ENCODE data around the gene VANGL2. TPM values are rescaled to one million over a fixed set of nuclear protein-coding genes. Genes with fewer than 3 reads are reported as not detected.

The VANGL2 gene
- total RNA-seq, 2 experiments from 2014 or later: not detected

DNA sequence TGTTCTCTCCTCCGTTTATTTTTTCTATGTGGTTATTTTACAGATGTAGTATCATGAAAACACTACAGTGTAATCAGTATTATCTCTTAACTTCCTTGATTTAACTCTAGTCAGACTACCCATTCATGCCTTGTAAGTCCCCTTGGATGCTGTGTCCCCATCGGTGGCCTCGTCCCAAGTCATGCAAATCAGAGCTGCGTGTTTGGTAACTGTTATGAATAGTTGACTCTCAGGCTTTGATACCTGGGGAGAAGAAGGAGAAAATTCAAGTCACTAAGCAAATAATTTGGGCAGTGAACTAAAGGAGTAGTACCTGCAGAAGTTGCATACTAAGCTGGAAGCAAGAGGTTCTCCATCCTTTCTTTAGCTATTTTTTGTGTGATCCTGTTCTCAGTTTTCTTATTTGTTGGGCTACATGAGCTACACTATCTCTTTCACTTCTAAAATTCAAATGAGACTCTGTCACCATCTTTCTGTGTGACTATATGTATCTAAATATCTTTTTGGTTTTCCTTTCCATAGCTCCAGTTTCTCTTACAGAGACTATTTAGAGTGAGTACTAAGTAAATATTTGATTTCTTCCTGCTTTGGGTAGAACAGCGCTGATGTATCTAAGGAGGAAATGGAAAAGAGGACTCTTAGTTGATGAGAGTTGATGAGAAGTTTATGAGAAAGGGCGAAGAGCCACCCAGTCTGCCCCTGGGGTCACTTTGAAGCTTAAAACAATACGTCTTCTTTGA lies 50.9 kb downstream of the VANGL2 start:
- Mint-ChIP-seq H3K27ac (peak overlapping the region; percentile 50), H3K9me3 (ENCODE audit: low read depth) (peaks cover 2% of the 10 kb centered on the region), H3K4me1 (peaks cover 56% of the 10 kb centered on the region), H3K4me3 (no peak overlapping the region), H3K36me3 (peaks cover 5% of the 10 kb centered on the region), H3K27me3 (no peaks in the 10 kb centered on the region)
- DNase-seq: no peak
- CTCF ChIA-PET: interaction anchor here (0.7 to 1.5 kb wide), 7 partner anchors 8 to 317 kb away, joined by 3 to 4 read pairs (median 3); no protein-coding TSS in a partner anchor
- ATAC-seq: peak; percentile 29

DNA sequence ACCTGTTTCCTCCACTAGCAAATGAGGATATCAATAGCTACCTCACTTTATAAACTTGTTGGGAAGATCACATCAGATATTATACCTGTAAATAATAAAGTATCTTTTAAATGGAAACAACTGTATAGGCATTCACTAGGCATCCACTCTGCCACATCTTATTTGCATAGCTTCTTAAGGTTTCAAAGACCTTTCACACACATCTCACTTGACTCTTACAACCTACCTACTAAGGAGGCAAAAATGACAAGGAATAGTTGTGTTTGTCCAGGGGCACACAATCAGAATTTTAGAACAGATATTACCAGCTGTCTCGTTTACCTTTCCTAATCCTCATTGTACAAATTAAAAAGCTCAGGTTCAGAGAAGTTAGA lies 51.5 kb downstream of the VANGL2 start:
- CTCF ChIA-PET: interaction anchor here (0.9 to 1.5 kb wide), 6 partner anchors 8 to 316 kb away, joined by 3 to 4 read pairs (median 3); no protein-coding TSS in a partner anchor
- Mint-ChIP-seq H3K27ac (peak overlapping the region; percentile 50), H3K36me3 (peaks cover 5% of the 10 kb centered on the region), H3K9me3 (ENCODE audit: low read depth) (peaks cover 2% of the 10 kb centered on the region), H3K4me3 (no peak overlapping the region), H3K27me3 (no peaks in the 10 kb centered on the region), H3K4me1 (peaks cover 53% of the 10 kb centered on the region)
- ATAC-seq (no peak), DNase-seq (no peak)

DNA sequence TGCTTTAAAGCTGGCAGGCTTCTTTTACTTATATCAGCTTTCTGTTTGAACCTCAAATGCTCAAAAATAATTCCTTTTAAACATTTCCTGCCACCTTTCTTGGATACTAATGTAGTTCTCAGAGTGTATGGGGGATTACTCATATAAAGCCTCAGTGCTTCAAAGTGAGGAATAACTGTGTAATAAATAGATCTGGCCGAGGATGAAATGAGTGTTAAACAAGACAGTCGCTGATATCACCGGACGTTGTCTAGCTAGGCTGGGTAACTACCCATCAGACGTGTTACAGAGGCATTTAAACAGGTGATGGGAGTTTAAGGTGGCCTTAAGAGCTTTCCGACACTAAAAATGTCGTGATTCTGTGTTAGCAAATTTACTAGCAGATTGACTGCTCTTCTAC lies 53.1 kb downstream of the VANGL2 start:
- Mint-ChIP-seq H3K27ac (peak overlapping the region; percentile 58), H3K27me3 (no peaks in the 10 kb centered on the region), H3K9me3 (ENCODE audit: low read depth) (peaks cover 2% of the 10 kb centered on the region), H3K4me1 (peaks cover 43% of the 10 kb centered on the region), H3K36me3 (peaks cover 5% of the 10 kb centered on the region), H3K4me3 (peak overlapping the region; percentile 20)
- ATAC-seq (peak; percentile 83), DNase-seq (peak; percentile 62)
- CTCF ChIA-PET: interaction anchor here (1.2 kb wide), 1 partner anchor 11 kb away, joined by 4 read pairs; no protein-coding TSS in a partner anchor

DNA sequence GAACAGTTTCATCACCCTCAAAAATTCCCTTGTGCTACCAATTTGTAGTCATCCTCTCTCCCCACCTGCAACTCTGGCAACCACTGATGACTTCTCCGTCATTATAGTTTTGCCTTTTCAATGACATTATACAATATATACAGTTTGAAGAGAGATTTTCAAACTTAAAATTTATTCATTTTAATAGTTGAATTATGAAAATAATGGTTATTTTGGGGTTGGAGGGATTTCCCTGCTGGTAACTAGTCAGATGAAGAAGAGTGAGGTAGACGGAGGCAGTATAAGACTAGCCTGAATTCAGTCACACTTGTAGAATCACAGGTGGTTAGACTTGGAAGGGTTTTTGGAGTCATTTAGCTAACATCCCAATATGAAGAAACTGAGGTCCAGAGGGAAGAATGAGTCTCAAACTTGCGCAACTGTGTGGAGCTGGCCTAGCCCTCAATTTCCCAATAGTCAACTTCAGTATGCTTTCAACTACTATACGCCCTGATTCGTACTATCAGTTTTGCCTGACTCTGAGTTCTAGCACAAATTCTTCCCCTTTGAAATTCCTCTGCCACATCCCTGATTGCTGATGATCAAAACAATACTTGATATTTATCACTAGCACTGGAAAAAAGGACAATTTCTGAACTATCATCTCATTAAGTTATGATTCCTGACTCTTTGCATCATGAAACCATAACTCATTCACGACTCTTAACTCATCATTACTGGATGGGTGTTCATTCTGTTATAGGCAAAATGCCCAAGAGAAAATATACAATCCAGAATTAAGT lies 54.2 kb downstream of the VANGL2 start:
- H3K36me3 Mint-ChIP-seq: peaks cover 5% of the 10 kb centered on the region
- H3K27ac Mint-ChIP-seq: peak overlapping the region; percentile 8
- H3K4me3 Mint-ChIP-seq: no peak overlapping the region
- H3K4me1 Mint-ChIP-seq: peaks cover 46% of the 10 kb centered on the region
- no peaks in the 10 kb centered on the region for H3K27me3 Mint-ChIP-seq
- ATAC-seq: no peak
- CTCF ChIA-PET: interaction anchor here (1.2 to 3.2 kb wide), 2 partner anchors 12 to 25 kb away, joined by 3 to 10 read pairs; no protein-coding TSS in a partner anchor
- no peak for DNase-seq
- H3K9me3 Mint-ChIP-seq (ENCODE audit: low read depth): peaks cover 2% of the 10 kb centered on the region

DNA sequence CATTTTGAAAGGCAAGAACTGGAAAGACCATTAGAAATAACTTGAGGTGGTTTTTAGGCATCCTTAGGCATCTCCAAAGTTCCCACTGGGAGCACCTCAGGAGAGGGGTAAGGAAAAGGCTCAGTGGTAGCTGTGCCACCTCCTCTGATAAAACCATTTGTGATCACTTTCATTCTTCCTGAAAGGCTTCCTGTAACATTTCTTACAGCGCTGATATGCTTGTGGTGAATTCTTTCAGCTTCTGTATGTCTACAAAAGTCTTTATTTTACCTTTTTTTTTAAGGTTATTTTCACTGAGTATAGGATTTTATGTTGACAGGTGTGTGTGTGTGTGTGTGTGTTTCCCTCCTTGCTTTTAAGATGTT lies 54.8 kb downstream of the VANGL2 start:
- Mint-ChIP-seq H3K9me3 (ENCODE audit: low read depth) (peaks cover under 1% of the 10 kb centered on the region), H3K36me3 (peaks cover 5% of the 10 kb centered on the region), H3K4me3 (no peak overlapping the region), H3K27me3 (no peaks in the 10 kb centered on the region), H3K4me1 (peaks cover 50% of the 10 kb centered on the region), H3K27ac (no peak overlapping the region)
- ATAC-seq: no peak
- CTCF ChIA-PET: interaction anchor here (1.2 to 3.2 kb wide), 2 partner anchors 13 to 26 kb away, joined by 3 to 10 read pairs; no protein-coding TSS in a partner anchor
- no peak for DNase-seq

DNA sequence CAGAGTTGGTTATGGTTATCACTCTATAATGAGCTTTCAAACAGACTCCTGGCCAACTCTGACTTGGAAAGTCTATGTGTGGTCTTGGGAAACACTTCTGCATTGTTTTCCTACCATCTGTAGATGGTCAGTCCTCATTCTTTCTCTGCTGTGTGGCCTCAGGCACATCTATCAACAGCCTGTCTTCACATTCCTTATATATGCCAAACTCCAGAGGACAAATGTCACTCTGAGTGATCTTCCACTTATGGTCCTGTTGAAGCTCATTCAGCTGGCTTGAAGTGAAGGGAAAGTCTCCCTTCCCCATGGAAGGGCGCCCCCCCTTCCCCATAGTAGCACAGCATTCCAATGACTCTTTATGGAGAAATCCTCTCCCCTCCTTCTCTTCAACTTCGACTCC lies 58.7 kb downstream of the VANGL2 start:
- Mint-ChIP-seq H3K27ac (no peak overlapping the region), H3K36me3 (peaks cover 1% of the 10 kb centered on the region), H3K4me3 (no peak overlapping the region), H3K27me3 (no peaks in the 10 kb centered on the region), H3K9me3 (ENCODE audit: low read depth) (no peaks in the 10 kb centered on the region), H3K4me1 (peaks cover 53% of the 10 kb centered on the region)
- CTCF ChIA-PET: interaction anchor here (1.0 to 1.6 kb wide), 3 partner anchors 10 to 106 kb away, joined by 3 to 4 read pairs (median 3); no protein-coding TSS in a partner anchor
- no peak for DNase-seq
- no peak for ATAC-seq

DNA sequence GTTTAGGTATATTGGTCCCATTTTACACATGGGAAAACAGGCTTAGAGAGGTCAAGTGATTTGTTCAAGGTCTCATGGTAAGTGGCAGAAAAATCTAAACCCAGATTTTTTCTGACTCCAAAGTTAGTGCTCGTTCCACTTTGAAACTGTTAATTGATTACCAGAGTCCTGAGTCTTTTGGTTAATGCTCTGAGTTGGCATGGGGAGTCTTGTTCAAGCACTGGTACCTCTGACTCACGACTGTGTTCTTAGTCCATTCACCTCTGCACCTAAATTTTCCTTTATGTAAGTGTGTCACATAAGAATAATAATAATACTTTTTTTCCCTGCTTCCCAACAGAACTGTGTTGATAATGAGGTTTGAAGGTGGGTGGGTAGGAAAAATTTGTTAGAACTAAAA lies 59.3 kb downstream of the VANGL2 start:
- Mint-ChIP-seq H3K27ac (no peak overlapping the region), H3K27me3 (no peaks in the 10 kb centered on the region), H3K36me3 (peaks cover 1% of the 10 kb centered on the region), H3K4me1 (peaks cover 50% of the 10 kb centered on the region), H3K9me3 (ENCODE audit: low read depth) (no peaks in the 10 kb centered on the region), H3K4me3 (no peak overlapping the region)
- CTCF ChIA-PET: interaction anchor here (1.5 kb wide), 1 partner anchor 10 kb away, joined by 4 read pairs; no protein-coding TSS in a partner anchor
- ATAC-seq (no peak), DNase-seq (no peak)

DNA sequence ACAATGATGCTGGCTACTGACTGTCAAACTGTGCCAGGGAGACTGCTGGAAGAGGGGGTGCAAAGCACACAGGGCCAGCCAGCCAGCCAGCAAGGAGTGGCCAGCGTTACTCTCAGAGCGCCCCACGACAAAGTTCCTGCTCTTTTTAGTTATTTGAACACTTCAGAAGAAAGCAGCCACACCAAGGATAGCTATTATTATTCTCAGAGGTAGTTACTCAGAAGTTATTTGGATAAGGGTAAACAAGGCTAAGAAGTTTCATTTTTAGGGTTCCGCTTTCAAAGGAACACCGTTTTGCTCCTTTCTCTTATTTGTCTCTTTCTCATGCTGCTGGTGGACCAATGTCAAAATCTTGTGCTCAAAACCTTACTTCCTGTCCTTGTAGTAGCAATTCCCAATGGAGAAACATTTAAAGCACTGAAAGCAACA lies 59.9 kb downstream of the VANGL2 start:
- Mint-ChIP-seq H3K27ac (peak overlapping the region; percentile 86), H3K27me3 (no peaks in the 10 kb centered on the region), H3K9me3 (ENCODE audit: low read depth) (no peaks in the 10 kb centered on the region), H3K4me1 (peaks cover 47% of the 10 kb centered on the region), H3K4me3 (peak overlapping the region; percentile 67), H3K36me3 (peaks cover 1% of the 10 kb centered on the region)
- CTCF ChIA-PET: interaction anchor here (0.8 kb wide), 1 partner anchor 10 kb away, joined by 3 read pairs; no protein-coding TSS in a partner anchor
- ATAC-seq (peak; percentile 48), DNase-seq (no peak)

DNA sequence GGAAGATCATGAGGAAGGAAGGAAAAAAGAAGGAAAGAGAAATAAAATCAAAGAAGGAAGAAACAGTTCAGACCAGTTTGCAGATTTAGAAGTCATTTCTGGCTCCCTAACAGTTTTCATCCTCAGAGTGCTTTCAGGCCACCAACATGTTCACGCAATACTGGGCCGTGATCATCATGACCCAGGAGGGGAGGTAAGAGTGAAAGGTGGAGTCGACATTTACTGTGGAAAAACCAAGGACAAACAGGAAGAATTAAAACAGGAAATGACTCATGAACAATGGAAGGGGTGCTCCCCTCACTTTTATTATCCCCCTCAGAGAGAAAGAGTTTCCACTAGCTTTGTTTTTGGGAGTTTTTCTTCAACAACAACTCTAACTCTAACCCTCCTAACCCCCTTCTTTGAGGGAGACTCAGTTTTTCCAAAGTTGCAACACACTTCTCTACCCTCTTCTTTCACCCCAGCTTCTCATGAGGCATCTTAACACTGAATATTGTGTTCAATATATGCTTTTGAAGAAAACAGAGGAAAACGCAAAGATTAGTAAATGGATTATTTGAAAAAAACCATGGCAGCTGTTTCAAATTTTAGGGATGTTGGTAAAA lies 60.4 kb downstream of the VANGL2 start:
- CTCF ChIA-PET: interaction anchor here (0.8 to 1.2 kb wide), 2 partner anchors 9 to 10 kb away, joined by 3 read pairs; no protein-coding TSS in a partner anchor
- H3K27ac Mint-ChIP-seq: peak overlapping the region; percentile 86
- H3K36me3 Mint-ChIP-seq: peaks cover 4% of the 10 kb centered on the region
- H3K27me3 Mint-ChIP-seq: no peaks in the 10 kb centered on the region
- H3K4me1 Mint-ChIP-seq: peaks cover 45% of the 10 kb centered on the region
- ATAC-seq (peak; percentile 56), DNase-seq (no peak)
- peak overlapping the region; percentile 67 for H3K4me3 Mint-ChIP-seq
- H3K9me3 Mint-ChIP-seq (ENCODE audit: low read depth): no peaks in the 10 kb centered on the region

DNA sequence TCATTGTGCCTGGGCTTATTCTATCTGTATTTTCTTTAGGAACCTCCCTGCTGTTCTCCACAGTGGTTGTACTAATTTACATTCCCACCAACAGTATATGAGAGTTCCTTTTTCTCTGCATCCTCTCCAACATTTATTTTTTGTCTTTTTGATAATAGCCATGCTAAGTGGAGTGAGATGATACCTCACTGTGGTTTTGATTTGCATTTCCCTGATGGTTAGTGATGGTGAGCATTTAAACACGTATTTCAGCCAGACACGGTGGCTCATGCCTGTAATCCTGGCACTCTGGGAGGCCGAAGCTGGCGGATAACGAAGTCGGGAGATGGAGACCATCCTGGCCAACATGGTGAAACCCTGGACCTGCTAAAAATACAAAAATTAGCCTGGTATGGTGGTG lies 64.8 kb downstream of the VANGL2 start:
- ATAC-seq (no peak), DNase-seq (no peak)
- Mint-ChIP-seq H3K27me3 (no peaks in the 10 kb centered on the region), H3K9me3 (ENCODE audit: low read depth) (no peaks in the 10 kb centered on the region), H3K4me3 (no peak overlapping the region), H3K36me3 (peaks cover 16% of the 10 kb centered on the region), H3K27ac (no peak overlapping the region), H3K4me1 (peaks cover 52% of the 10 kb centered on the region)
- CTCF ChIA-PET: interaction anchor here (1.2 kb wide), 1 partner anchor 65 kb away, joined by 3 read pairs; no protein-coding TSS in a partner anchor

DNA sequence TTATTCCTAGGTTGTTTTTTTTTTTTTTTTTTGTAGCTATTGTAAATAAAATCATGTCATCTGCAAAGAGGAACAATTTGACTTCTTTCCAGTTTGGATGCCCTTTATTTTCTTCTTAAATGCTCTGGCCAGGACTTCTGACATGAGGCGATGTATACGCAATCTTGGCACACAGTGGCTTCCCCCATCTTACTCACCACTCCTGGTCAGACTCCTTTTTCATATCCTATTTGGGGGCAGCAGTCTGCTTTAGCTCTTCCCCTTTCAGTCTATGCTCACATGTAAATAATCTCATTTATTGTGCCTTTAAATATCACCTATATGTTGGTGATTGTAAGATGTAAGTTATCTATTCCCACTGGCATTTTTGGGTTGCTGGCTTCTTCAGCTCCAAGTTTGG lies 66.6 kb downstream of the VANGL2 start:
- no peak for ATAC-seq
- H3K27ac Mint-ChIP-seq: peak overlapping the region; percentile 22
- CTCF ChIA-PET: interaction anchor here (1.1 kb wide), 1 partner anchor 22 kb away, joined by 3 read pairs; no protein-coding TSS in a partner anchor
- H3K27me3 Mint-ChIP-seq: no peaks in the 10 kb centered on the region
- peaks cover 36% of the 10 kb centered on the region for H3K4me1 Mint-ChIP-seq
- no peak overlapping the region for H3K4me3 Mint-ChIP-seq
- no peaks in the 10 kb centered on the region for H3K9me3 Mint-ChIP-seq (ENCODE audit: low read depth)
- DNase-seq: no peak
- peaks cover 16% of the 10 kb centered on the region for H3K36me3 Mint-ChIP-seq

DNA sequence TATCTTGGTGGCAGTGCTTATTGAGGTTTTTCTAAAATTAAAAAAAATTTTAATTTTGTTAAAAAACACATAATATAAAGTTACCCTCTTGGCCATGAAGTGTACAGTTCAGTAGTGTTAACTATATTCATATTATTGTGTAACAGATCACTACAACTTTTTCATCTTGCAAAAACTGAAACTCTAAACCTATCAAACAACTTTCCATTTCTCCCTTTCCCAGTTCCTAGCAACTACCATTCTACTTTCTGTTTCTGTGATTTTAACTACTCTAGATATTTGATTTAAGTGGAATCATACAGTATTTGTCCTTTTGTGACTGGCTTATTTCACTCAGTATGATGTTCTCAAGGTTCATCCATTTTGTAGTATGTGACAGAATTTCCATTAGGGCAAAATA lies 67.2 kb downstream of the VANGL2 start:
- H3K4me3 Mint-ChIP-seq: no peak overlapping the region
- ATAC-seq (no peak), DNase-seq (no peak)
- H3K4me1 Mint-ChIP-seq: peaks cover 34% of the 10 kb centered on the region
- CTCF ChIA-PET: no interaction called here
- H3K36me3 Mint-ChIP-seq: peaks cover 15% of the 10 kb centered on the region
- H3K27ac Mint-ChIP-seq: no peak overlapping the region
- no peaks in the 10 kb centered on the region for H3K27me3 Mint-ChIP-seq
- H3K9me3 Mint-ChIP-seq (ENCODE audit: low read depth): no peaks in the 10 kb centered on the region

DNA sequence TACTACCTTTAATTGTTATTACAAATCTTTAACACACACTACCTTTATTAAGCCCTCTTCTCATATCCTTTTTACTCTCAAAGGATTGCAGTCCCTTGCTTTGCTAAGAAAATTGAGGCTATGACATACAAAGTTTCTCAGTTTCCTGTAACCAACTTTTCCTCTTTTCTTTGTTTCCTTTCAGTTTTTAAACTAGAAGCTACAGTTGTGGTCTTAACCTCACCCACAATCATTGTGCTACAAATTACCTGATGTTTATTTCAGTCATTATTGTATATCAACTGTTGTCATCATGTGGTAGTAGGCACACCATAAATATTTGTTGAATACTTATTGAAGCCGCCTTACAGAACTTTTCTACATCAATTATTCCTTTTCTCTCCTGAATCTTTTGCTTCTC lies 70.9 kb downstream of the VANGL2 start:
- Mint-ChIP-seq H3K4me1 (peaks cover 16% of the 10 kb centered on the region), H3K27me3 (no peaks in the 10 kb centered on the region), H3K36me3 (peaks cover 10% of the 10 kb centered on the region), H3K27ac (no peak overlapping the region), H3K9me3 (ENCODE audit: low read depth) (no peaks in the 10 kb centered on the region), H3K4me3 (no peak overlapping the region)
- no peak for DNase-seq
- peak; percentile 67 for ATAC-seq
- CTCF ChIA-PET: interaction anchor here (1.3 kb wide), 1 partner anchor 42 kb away, joined by 4 read pairs; no protein-coding TSS in a partner anchor

Measured in activated CD8-positive, alpha-beta memory T cell treated with anti-CD3 and anti-CD28 coated beads, Interleukin-2, amount 10 ng/mL, durations not matched to agents 7 days and 5 days (primary cell).